GM12891 (cell line): Measurements from ENCODE around the gene PRG2.

Experiments used
- PAX5 ChIP-seq: IDR thresholded peaks from 2 replicates; pipeline ENCODE4 v1.6.1; 2011; ENCODE audit warnings: low read length, moderate library complexity, mild to moderate bottlenecking; ENCODE audit not compliant: insufficient read depth, severe bottlenecking
- POLR2A ChIP-seq: IDR thresholded peaks from 2 replicates; pipeline ENCODE4 v1.6.1; 2011; ENCODE audit warnings: low read depth, low read length, control low read depth
- POLR2AphosphoS5 ChIP-seq: IDR thresholded peaks from 2 replicates; pipeline ENCODE4 v1.6.1; 2011; ENCODE audit warnings: low read depth, low read length, control low read depth
- POU2F2 ChIP-seq: IDR thresholded peaks from 2 replicates; pipeline ENCODE4 v1.6.1; 2011; ENCODE audit warnings: low read depth, mild to moderate bottlenecking, control low read depth, low read length, moderate library complexity
- SPI1 ChIP-seq: IDR thresholded peaks from 2 replicates; pipeline ENCODE4 v1.6.1; 2011; ENCODE audit warnings: low read depth, low read length, control low read depth
- TAF1 ChIP-seq: IDR thresholded peaks from 2 replicates; pipeline ENCODE4 v1.6.1; 2011; ENCODE audit warnings: low read depth, low read length, control low read depth

DNA sequence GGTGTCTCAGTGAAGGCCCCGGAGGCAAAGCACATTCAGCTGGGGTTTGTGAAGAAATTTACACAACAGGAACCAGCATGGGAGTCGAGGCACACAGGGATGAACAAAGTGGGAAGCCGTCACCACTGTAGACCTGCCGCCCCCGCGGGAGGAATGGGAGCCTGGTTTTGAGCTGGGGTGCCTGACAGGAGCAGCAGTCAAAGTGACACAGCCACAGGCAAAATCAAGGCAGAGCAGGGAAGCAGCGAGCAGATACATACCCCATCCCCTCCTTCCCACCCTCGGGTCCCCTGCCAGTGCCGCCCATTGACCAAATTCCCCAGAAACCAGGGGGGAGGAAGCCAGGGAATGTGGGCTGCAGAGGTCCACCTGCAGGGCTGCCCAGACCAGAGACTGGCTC is 31.5 kb downstream of the PRG2 start:
- TF ChIP-seq POLR2A, result no peak
- TF ChIP-seq POLR2AphosphoS5, result no peak
- no peak for TF ChIP-seq TAF1
- no peak for TF ChIP-seq SPI1
- TF ChIP-seq POU2F2, result no peak
- TF ChIP-seq PAX5, result no peak
